ENCODE data around the gene LDLRAD4.

LDLRAD4 gene

DNA sequence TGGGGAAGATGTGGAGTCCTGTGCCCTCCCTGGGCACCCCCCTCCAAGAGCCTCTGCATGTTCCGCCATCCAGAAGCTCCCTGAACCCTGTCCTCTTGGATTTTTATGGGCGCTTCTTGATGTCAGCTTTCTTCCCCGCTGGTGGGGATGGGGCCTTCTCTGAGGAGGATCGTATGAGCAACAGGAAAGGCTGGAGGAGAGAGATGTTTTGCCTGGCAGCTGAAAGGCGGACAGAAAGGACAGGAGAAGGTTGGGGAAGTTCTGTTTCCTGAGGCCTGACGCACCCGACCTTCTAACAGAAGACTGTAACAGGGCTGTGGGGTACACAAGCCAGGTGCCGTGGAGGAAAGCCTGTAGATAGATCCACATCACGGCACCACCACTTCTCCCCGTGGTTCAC is 238.8 kb downstream of the LDLRAD4 start:
- TF ChIP-seq, protein P1, sequence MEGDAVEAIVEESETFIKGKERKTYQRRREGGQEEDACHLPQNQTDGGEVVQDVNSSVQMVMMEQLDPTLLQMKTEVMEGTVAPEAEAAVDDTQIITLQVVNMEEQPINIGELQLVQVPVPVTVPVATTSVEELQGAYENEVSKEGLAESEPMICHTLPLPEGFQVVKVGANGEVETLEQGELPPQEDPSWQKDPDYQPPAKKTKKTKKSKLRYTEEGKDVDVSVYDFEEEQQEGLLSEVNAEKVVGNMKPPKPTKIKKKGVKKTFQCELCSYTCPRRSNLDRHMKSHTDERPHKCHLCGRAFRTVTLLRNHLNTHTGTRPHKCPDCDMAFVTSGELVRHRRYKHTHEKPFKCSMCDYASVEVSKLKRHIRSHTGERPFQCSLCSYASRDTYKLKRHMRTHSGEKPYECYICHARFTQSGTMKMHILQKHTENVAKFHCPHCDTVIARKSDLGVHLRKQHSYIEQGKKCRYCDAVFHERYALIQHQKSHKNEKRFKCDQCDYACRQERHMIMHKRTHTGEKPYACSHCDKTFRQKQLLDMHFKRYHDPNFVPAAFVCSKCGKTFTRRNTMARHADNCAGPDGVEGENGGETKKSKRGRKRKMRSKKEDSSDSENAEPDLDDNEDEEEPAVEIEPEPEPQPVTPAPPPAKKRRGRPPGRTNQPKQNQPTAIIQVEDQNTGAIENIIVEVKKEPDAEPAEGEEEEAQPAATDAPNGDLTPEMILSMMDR (IDR thresholded peaks at IDR 0.05; ENCODE audit: borderline replicate concordance, control extremely low read depth, extremely low read depth, insufficient read depth, missing control alignments), result no peak
- in situ Hi-C loops (cut with MboI; ENCODE audit: low sequenced_read_pairs, unreplicated experiment), result no loop called here
- DNase-seq (ENCODE audit: low spot score), result no peak

DNA sequence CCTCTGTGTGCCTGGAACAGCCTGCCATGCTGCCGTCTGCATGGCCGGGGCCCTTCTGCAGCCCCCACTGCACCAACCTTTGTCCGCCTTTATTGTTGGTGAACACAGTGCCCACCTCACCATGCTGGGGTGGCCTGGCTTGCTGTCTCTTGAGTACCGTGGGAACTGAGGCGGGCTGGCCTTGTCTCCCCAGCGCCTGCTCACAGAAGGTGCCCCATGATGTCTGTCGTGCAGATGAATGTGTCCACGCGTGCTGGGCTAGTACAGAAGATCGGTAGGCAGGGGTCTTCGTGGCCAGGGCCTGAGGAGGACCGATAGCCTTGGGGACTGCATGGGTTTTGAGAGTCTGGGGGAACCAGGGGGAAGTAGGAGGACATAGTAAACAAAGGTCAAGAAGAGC is 242.4 kb downstream of the LDLRAD4 start:
- TF ChIP-seq, protein P1 (IDR thresholded peaks at IDR 0.05; ENCODE audit: borderline replicate concordance, control extremely low read depth, extremely low read depth, insufficient read depth, missing control alignments), result no peak
- DNase-seq (ENCODE audit: low spot score), result no peak
- in situ Hi-C loops (cut with MboI; ENCODE audit: low sequenced_read_pairs, unreplicated experiment), result no loop called here

DNA sequence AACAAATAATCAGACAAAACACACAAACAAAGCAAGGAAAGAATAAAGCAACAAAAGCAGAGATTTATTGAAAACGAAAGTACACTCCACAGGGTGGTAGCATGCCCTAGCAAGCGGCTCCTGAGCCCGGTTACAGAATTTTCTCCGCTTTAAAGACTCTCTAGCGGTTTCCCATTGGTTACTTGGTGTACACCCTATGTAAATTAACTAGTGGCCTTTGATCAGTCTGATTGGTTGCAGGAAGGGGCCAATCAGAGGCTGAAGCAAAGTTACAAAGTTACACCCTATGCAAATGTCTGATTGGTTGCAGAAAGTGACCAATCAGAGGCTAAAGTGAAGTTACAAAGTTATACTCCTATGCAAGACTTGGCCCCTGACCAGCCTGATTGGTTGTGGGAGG is 242.9 kb downstream of the LDLRAD4 start:
- no peak for DNase-seq (ENCODE audit: low spot score)
- in situ Hi-C loops (cut with MboI; ENCODE audit: low sequenced_read_pairs, unreplicated experiment), result no loop called here
- TF ChIP-seq, protein P1 (IDR thresholded peaks at IDR 0.05; ENCODE audit: borderline replicate concordance, control extremely low read depth, extremely low read depth, insufficient read depth, missing control alignments), result no peak

DNA sequence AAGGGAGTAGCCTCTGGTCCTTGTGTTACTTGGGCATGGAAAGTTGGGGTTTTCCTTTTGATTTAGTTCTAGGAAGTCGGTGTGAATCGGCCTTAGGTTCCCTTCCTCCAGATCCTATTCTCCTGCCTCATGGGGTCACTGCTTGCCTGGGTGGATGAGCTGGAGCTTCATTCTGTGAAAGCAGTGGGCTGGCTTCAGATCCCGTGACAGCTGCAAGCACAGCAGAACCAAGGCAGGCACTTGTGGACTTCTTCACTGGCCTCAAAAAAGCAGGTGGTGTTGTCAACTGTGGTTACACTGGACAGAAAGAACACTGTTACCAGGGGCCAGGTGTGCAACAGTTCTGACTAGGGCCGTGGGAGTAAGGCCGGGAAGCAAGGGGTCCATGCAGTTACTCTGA is 243.4 kb downstream of the LDLRAD4 start:
- TF ChIP-seq, protein P1 (IDR thresholded peaks at IDR 0.05; ENCODE audit: borderline replicate concordance, control extremely low read depth, extremely low read depth, insufficient read depth, missing control alignments), result no peak
- in situ Hi-C loops (cut with MboI; ENCODE audit: low sequenced_read_pairs, unreplicated experiment), result no loop called here
- no peak for DNase-seq (ENCODE audit: low spot score)

DNA sequence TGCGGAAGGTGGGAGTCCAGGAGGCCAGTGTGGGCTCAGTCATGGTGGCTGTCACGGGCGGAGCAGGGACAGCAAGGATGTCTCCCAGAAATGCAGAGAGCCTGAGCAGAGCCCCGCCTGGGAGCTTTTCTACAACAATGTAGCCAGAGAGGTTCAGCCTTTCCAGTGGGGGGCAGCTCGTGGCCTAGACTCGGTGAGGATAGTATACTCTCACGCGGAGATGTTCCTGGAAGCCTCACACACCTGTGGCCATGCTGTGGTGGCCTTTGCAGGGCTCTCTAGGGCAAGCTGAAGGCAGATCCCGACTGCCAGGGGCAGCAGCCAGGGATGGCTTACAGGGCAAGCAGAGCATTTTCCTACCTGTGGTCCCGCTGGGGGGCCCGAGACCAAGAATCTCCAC is 244.1 kb downstream of the LDLRAD4 start:
- in situ Hi-C loops (cut with MboI; ENCODE audit: low sequenced_read_pairs, unreplicated experiment), result no loop called here
- DNase-seq (ENCODE audit: low spot score), result no peak
- TF ChIP-seq, protein P1 (IDR thresholded peaks at IDR 0.05; ENCODE audit: borderline replicate concordance, control extremely low read depth, extremely low read depth, insufficient read depth, missing control alignments), result no peak

DNA sequence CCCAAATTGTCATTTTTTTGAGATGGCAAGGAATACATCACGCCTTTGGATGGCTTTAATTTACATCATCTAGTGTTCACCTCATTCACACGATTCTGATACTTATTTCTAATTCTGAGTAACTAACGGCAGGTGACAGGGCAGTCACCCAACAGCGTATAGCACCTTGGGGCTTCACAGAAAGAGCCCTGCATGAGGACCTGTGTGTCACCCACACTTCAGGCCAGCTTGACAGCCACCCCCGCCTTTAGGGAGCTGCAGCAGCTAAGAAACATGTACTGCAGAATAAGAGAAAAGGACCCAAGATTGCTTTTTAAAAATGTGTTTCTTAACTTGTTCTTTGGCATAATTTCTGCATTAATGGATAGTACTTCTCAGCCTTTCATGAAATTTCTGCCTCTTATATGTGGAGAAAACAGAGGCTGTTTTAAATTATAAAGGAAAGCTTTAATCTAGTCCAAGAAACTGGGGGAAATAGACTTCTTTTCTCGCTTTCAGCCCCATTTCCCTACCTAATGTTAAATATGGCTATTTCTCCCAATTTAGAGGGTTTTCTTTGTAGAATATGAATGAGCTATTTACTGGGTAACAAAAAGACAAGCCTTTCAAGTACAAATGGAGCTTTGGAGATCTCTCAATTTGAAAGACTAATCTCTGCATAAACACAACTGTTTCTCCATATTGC is 245.1 kb downstream of the LDLRAD4 start:
- in situ Hi-C loops (cut with MboI; ENCODE audit: low sequenced_read_pairs, unreplicated experiment), result no loop called here
- TF ChIP-seq, protein P1 (IDR thresholded peaks at IDR 0.05; ENCODE audit: borderline replicate concordance, control extremely low read depth, extremely low read depth, insufficient read depth, missing control alignments), result no peak
- DNase-seq (ENCODE audit: low spot score), result no peak

All from GM13976 (cell line).